Measurements from ENCODE around the gene DUOX2. TPM values are rescaled to one million over a fixed set of nuclear protein-coding genes. Genes with fewer than 3 reads are reported as not detected.

DUOX2 gene
- total RNA-seq, 1 donor, result not detected

DNA sequence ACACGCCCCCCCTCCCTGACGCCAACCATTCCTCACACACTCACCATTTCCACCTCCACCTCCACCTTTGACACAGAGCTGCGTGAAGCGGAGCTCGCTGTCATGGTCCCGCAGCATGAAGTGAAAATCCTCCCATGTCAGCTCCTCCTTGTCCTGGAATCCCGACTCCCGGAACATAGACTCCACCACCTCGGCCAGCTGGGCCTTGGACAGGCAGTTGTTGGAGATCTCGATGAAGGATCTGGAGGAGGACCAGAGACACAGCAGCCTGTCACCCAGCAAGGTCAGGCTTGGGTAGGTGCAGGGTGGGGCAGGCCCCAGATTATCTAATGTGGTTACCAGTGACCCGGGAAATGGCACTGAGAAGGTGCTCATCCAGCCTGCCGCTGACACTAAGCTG lies 12.2 kb downstream of the DUOX2 start:
- Histone ChIP-seq H2AFZ (ENCODE audit: low read length) (no peak overlapping the region), H3K9me3 (ENCODE audit: low read depth, low read length) (no peaks in the 10 kb centered on the region), H3K4me3 (ENCODE audit: insufficient read depth, low read length) (no peak overlapping the region), H4K20me1 (ENCODE audit: insufficient read depth, low read length) (no peaks in the 10 kb centered on the region), H3K27me3 (ENCODE audit: insufficient read depth, low read length) (peaks cover 24% of the 10 kb centered on the region), H3K4me1 (ENCODE audit: insufficient read depth, low read length) (no peaks in the 10 kb centered on the region), H3K4me2 (ENCODE audit: insufficient read depth, low read length) (no peak overlapping the region), H3K79me2 (ENCODE audit: insufficient read depth, low read length) (no peaks in the 10 kb centered on the region), H3K36me3 (ENCODE audit: insufficient read depth, low read length) (no peaks in the 10 kb centered on the region), H3K27ac (ENCODE audit: low read depth, low read length) (no peak overlapping the region)
- DNase-seq (ENCODE audit: insufficient read length, low spot score, missing footprints), result no peak
- TF ChIP-seq, protein P1, sequence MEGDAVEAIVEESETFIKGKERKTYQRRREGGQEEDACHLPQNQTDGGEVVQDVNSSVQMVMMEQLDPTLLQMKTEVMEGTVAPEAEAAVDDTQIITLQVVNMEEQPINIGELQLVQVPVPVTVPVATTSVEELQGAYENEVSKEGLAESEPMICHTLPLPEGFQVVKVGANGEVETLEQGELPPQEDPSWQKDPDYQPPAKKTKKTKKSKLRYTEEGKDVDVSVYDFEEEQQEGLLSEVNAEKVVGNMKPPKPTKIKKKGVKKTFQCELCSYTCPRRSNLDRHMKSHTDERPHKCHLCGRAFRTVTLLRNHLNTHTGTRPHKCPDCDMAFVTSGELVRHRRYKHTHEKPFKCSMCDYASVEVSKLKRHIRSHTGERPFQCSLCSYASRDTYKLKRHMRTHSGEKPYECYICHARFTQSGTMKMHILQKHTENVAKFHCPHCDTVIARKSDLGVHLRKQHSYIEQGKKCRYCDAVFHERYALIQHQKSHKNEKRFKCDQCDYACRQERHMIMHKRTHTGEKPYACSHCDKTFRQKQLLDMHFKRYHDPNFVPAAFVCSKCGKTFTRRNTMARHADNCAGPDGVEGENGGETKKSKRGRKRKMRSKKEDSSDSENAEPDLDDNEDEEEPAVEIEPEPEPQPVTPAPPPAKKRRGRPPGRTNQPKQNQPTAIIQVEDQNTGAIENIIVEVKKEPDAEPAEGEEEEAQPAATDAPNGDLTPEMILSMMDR (IDR thresholded peaks at IDR 0.05; ENCODE audit: extremely low read depth, low read depth, low read length), result no peak

DNA sequence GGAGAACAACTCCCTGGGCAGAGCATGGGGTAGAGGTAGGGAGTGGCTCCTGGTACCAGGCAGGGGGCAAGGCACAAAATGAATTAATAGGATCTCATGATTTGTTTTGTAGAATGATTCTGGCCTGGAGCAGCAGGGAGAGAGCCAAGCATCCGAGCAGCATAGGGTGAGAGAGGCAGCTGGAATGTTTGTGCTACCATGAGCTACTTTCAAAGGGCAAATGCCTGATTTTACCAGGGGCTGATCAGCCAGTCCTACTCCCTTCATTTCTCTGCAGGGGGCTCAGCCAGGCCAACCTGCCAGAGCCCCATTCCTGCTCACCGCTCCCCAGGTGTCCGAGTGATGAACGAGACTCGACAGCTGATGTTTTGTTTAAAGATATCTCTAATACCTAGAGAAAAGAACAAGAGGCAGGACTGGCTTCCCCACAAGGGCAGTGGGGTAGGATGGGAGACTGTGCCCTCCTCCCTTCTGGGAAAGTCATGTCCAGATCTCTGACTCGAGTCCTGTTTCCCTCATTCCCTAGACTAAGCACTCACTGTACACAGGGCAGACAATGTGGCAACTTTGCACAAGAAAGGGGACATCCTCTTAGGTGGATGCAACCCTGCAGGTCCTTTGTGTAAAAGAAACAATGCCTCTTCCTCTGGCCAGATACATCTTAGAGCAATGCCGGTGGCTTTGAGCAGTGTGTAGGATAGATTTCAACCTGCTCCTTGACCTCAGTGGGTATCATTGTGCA lies 12.9 kb downstream of the DUOX2 start:
- H3K79me2 ChIP-seq (ENCODE audit: insufficient read depth, low read length), result no peaks in the 10 kb centered on the region
- no peak overlapping the region for H2AFZ ChIP-seq (ENCODE audit: low read length)
- no peaks in the 10 kb centered on the region for H3K4me1 ChIP-seq (ENCODE audit: insufficient read depth, low read length)
- H4K20me1 ChIP-seq (ENCODE audit: insufficient read depth, low read length), result no peaks in the 10 kb centered on the region
- no peaks in the 10 kb centered on the region for H3K36me3 ChIP-seq (ENCODE audit: insufficient read depth, low read length)
- H3K4me2 ChIP-seq (ENCODE audit: insufficient read depth, low read length), result no peak overlapping the region
- peak; percentile 84 for DNase-seq (ENCODE audit: insufficient read length, low spot score, missing footprints)
- TF ChIP-seq, protein P1 (IDR thresholded peaks at IDR 0.05; ENCODE audit: extremely low read depth, low read depth, low read length), result no peak
- H3K9me3 ChIP-seq (ENCODE audit: low read depth, low read length), result no peaks in the 10 kb centered on the region
- no peak overlapping the region for H3K27ac ChIP-seq (ENCODE audit: low read depth, low read length)
- H3K4me3 ChIP-seq (ENCODE audit: insufficient read depth, low read length), result no peak overlapping the region
- H3K27me3 ChIP-seq (ENCODE audit: insufficient read depth, low read length), result peaks cover 23% of the 10 kb centered on the region

DNA sequence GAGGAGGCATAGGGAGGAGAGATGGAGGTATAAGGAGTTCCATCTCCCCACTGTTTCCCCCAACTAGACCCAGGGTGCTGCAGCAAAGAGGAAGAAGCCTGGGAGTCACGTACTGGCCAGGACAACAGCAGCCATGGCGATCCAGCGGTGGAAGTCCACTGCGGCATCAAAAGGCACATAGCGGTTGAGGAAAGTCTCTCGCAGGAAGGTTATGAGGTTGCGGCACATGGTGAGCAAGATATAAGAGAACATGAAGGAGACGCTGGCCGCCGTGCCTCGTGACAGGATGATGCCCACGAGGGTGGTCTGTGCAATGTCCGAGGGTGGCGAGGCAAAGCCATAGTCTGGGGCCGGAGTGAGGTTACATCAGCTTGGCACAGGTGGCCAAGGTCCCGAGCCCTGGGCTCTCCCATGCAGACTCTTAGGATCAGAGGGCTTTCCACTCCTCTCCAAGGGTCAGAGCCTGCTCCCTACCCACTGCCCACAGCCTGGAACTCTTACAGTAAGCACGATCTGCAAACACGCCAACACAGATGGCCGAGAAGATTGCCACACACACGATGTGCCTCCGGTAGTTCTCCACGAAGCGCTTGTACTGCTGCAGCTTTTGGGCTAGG lies 14.3 kb downstream of the DUOX2 start:
- Histone ChIP-seq H3K79me2 (ENCODE audit: insufficient read depth, low read length) (no peaks in the 10 kb centered on the region), H3K4me2 (ENCODE audit: insufficient read depth, low read length) (no peak overlapping the region), H3K36me3 (ENCODE audit: insufficient read depth, low read length) (no peaks in the 10 kb centered on the region), H3K27me3 (ENCODE audit: insufficient read depth, low read length) (peaks cover 23% of the 10 kb centered on the region), H3K4me3 (ENCODE audit: insufficient read depth, low read length) (no peak overlapping the region), H3K9me3 (ENCODE audit: low read depth, low read length) (no peaks in the 10 kb centered on the region), H3K4me1 (ENCODE audit: insufficient read depth, low read length) (no peaks in the 10 kb centered on the region), H3K27ac (ENCODE audit: low read depth, low read length) (no peak overlapping the region), H4K20me1 (ENCODE audit: insufficient read depth, low read length) (no peaks in the 10 kb centered on the region), H2AFZ (ENCODE audit: low read length) (no peak overlapping the region)
- DNase-seq (ENCODE audit: insufficient read length, low spot score, missing footprints), result peak; percentile 34
- TF ChIP-seq, protein P1 (IDR thresholded peaks at IDR 0.05; ENCODE audit: extremely low read depth, low read depth, low read length), result no peak

DNA sequence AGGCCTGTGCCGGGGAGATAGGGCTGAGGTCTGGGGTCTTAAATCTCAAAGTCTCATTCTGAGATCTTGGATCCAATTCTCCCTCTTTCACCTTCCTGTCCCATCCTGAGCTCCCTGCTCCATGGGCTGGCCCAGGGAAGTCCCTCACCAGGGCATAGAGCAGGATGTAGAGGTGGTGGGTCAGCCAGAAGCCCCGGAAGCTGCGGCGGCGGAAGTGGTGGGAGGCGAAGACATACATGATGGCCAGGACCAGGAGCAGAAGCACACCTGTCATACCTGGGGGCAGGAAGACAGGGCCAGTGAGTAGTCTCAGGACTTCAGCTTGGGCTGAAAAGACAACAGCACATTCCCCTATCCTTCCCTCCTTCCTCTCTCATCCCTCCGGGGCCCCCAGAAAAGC lies 16.5 kb downstream of the DUOX2 start:
- Histone ChIP-seq H4K20me1 (ENCODE audit: insufficient read depth, low read length) (no peaks in the 10 kb centered on the region), H3K9me3 (ENCODE audit: low read depth, low read length) (no peaks in the 10 kb centered on the region), H3K4me2 (ENCODE audit: insufficient read depth, low read length) (no peak overlapping the region), H2AFZ (ENCODE audit: low read length) (no peak overlapping the region), H3K27ac (ENCODE audit: low read depth, low read length) (no peak overlapping the region), H3K36me3 (ENCODE audit: insufficient read depth, low read length) (no peaks in the 10 kb centered on the region), H3K27me3 (ENCODE audit: insufficient read depth, low read length) (peaks cover 28% of the 10 kb centered on the region), H3K4me3 (ENCODE audit: insufficient read depth, low read length) (no peak overlapping the region), H3K4me1 (ENCODE audit: insufficient read depth, low read length) (no peaks in the 10 kb centered on the region), H3K79me2 (ENCODE audit: insufficient read depth, low read length) (no peaks in the 10 kb centered on the region)
- TF ChIP-seq, protein P1 (IDR thresholded peaks at IDR 0.05; ENCODE audit: extremely low read depth, low read depth, low read length), result no peak
- no peak for DNase-seq (ENCODE audit: insufficient read length, low spot score, missing footprints)
